Mesenchymal stem cell (in vitro differentiated cells and primary cell): ENCODE measurements around the gene ECM2. TPM values are rescaled to one million over a fixed set of nuclear protein-coding genes. Genes with fewer than 3 reads are reported as not detected.
A peak's percentile ranks its signal among the peaks of the same experiment; 100 is the strongest.
"Not testable (repeated sequence)": the region's sequence is repeated elsewhere in the genome, so short reads cannot be mapped to it uniquely, and the experiment has no call there.

Source experiments
- DNase-seq: peaks from one replicate; pipeline ENCODE4 v3.0.0-alpha.2; 2013
- H2AFZ ChIP-seq: one replicate; pipeline ENCODE4 v1.6.1; 2013; ENCODE audit warnings: low read depth, mild to moderate bottlenecking, control low read depth, inconsistent platforms, low read length, moderate library complexity
- H2AK5ac ChIP-seq: 2 replicates; pipeline ENCODE4 v1.6.1; 2013; ENCODE audit warnings: low read length, moderate library complexity, mild to moderate bottlenecking, inconsistent platforms; ENCODE audit not compliant: severe bottlenecking
- H2BK120ac ChIP-seq: one replicate; pipeline ENCODE4 v1.6.1; 2013; ENCODE audit warnings: low read depth, mild to moderate bottlenecking, inconsistent platforms, low read length, moderate library complexity
- H2BK12ac ChIP-seq, 2 experiments: one replicate each; pipeline ENCODE4 v1.6.1; 2013; ENCODE audit warnings: inconsistent platforms in 2 of 2, low read length in 2 of 2, mild to moderate bottlenecking in 2 of 2, moderate library complexity in 2 of 2, control low read depth in 1 of 2
- H2BK15ac ChIP-seq: one replicate; pipeline ENCODE4 v1.6.1; 2013; ENCODE audit warnings: mild to moderate bottlenecking, low read depth, inconsistent platforms; ENCODE audit not compliant: poor library complexity, severe bottlenecking
- H2BK5ac ChIP-seq: 2 replicates; pipeline ENCODE4 v1.6.1; 2013; ENCODE audit warnings: low read depth, mild to moderate bottlenecking, low read length, control low read depth, inconsistent platforms; ENCODE audit not compliant: poor library complexity, severe bottlenecking
- H3K14ac ChIP-seq, 2 experiments: one replicate each; pipeline ENCODE4 v1.6.1; 2013; ENCODE audit warnings: inconsistent platforms in 2 of 2, low read length in 2 of 2, control low read depth in 1 of 2, mild to moderate bottlenecking in 1 of 2, moderate library complexity in 1 of 2
- H3K18ac ChIP-seq, 2 experiments: one replicate each; pipeline ENCODE4 v1.6.1; 2013; ENCODE audit warnings: inconsistent platforms in 2 of 2, low read length in 2 of 2, control low read depth in 1 of 2, low read depth in 1 of 2, mild to moderate bottlenecking in 1 of 2
- H3K23ac ChIP-seq, 2 experiments: one replicate each; pipeline ENCODE4 v1.6.1; 2013; ENCODE audit warnings: inconsistent platforms in 2 of 2, low read length in 2 of 2, mild to moderate bottlenecking in 2 of 2, moderate library complexity in 2 of 2, control low read depth in 1 of 2
- H3K27ac ChIP-seq: 2 replicates; pipeline ENCODE4 v1.5.1; 2013; ENCODE audit warnings: mild to moderate bottlenecking, moderate library complexity, low read length, control low read depth, inconsistent platforms; ENCODE audit not compliant: poor library complexity, severe bottlenecking
- H3K27me3 ChIP-seq, 2 experiments: 2 replicates each; pipeline versions ENCODE4 v1.6.1 to v1.7.0; 2013; ENCODE audit warnings: low read length in 2 of 2, mild to moderate bottlenecking in 2 of 2, moderate library complexity in 2 of 2, control low read depth in 1 of 2, inconsistent platforms in 1 of 2; ENCODE audit not compliant: control insufficient read depth in 1 of 2, insufficient read depth in 1 of 2
- H3K36me3 ChIP-seq, 2 experiments: 2 replicates each; pipeline versions ENCODE4 v1.6.1 to v1.7.0; 2013; ENCODE audit warnings: low read length in 2 of 2, control low read depth in 1 of 2, inconsistent platforms in 1 of 2, low read depth in 1 of 2, mild to moderate bottlenecking in 1 of 2; ENCODE audit not compliant: insufficient read depth in 2 of 2, control insufficient read depth in 1 of 2
- H3K4ac ChIP-seq, 2 experiments: one replicate each; pipeline ENCODE4 v1.6.1; 2013; ENCODE audit warnings: inconsistent platforms in 2 of 2, low read length in 2 of 2, mild to moderate bottlenecking in 2 of 2, moderate library complexity in 2 of 2, control low read depth in 1 of 2, low read depth in 1 of 2
- H3K4me1 ChIP-seq: 2 replicates; pipeline ENCODE4 v1.6.1; 2013; ENCODE audit warnings: low read depth, low read length, control low read depth; ENCODE audit not compliant: control insufficient read depth, insufficient read depth
- H3K4me2 ChIP-seq: 2 replicates; pipeline ENCODE4 v1.6.1; 2013; ENCODE audit warnings: low read length, mild to moderate bottlenecking, inconsistent platforms; ENCODE audit not compliant: poor library complexity, severe bottlenecking
- H3K4me3 ChIP-seq, 2 experiments: 2 replicates each; pipeline versions ENCODE4 v1.5.1 to v1.7.0; 2013; ENCODE audit warnings: low read length in 2 of 2, mild to moderate bottlenecking in 2 of 2, control low read depth in 1 of 2, low read depth in 1 of 2; ENCODE audit not compliant: insufficient read depth in 1 of 2
- H3K79me1 ChIP-seq: replicated peaks from 2 replicates; pipeline ENCODE4 v1.6.1; 2013; ENCODE audit warnings: mild to moderate bottlenecking, control low read depth, low read length, inconsistent platforms; ENCODE audit not compliant: poor library complexity, severe bottlenecking
- H3K9ac ChIP-seq: 2 replicates; pipeline ENCODE4 v1.7.0; 2013; ENCODE audit warnings: mild to moderate bottlenecking, low read length, moderate library complexity
- H3K9me3 ChIP-seq: 2 replicates; pipeline ENCODE4 v1.7.0; 2013; ENCODE audit warnings: mild to moderate bottlenecking, low read length; ENCODE audit not compliant: control insufficient read depth
- H4K8ac ChIP-seq: one replicate; pipeline ENCODE4 v1.6.1; 2013; ENCODE audit warnings: inconsistent platforms, mild to moderate bottlenecking, low read length, moderate library complexity
- H4K91ac ChIP-seq: one replicate; pipeline ENCODE4 v1.6.1; 2013; ENCODE audit warnings: mild to moderate bottlenecking, low read length, inconsistent platforms
- WGBS: methylation state at CpG from one replicate; pipeline ENCODE4 v1.1.7; 2013; ENCODE audit warnings: mixed read lengths; 5-methylcytosine and 5-hydroxymethylcytosine counted together
- polyA plus RNA-seq, 2 experiments: library from polyadenylated mRNA; stranded (reverse); fragments of 200-250 nt; gene quantifications; one replicate each; pipeline ENCODE4 v1.2.3, GENCODE V29; 2013

The ECM2 gene
- polyA plus RNA-seq (2013, experiment 1 of 2) = 0.18 TPM
- 0.25 TPM for polyA plus RNA-seq (2013, experiment 2 of 2)

DNA sequence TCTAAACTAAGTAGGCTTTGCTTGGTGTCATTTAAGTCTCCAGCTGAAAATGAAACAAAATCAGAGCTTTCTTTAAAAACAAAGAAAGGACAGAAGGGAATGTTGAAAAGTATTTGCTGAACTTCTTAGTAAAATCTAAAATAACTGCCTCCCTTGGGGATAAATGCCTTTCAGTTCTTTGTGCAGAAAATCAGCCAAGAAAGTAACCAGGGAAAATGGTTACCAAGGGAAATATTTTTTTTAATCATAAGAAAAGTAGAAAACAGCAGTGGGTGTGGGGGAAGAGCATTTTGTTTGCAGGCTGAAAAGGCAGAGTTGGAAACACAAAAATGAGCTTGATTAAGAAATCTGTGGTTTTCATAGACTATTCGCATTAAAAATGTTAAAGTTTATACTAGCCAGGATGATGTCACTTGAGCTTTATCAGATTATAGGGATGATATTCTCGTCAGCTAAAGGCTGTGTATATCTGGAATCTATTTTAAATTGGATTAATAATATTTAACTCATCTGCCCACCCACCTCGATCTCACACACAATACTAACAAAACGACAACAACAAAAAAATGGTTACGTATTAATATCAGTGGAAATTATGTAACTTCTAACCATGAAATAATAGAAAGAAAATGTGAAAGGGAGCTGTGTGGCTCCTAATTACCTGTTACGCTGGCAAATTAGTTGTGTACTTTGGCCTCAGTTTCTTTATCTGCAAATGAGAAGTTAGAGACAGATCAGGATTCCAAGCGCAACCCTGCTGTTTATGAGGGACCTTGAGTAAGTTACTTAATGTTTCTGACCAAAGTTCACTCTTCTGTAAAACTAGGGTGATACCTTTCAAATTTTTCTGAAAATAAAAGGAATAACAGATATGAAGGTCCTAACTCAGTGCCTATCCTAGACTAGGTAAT is at the start of gene ECM2:
Gene ECM2 (minus strand): TSS at position 51 of the 911 bp plus-strand sequence. CDS start 13,124 bp downstream, outside the sequence.
- Histone ChIP-seq H3K27me3 (no peaks in the 10 kb centered on the region), H2AK5ac (no peak within 1 kb of the TSS), H3K79me1 (no peaks in the 10 kb centered on the region), H2BK15ac (no peak within 1 kb of the TSS), H4K8ac (peak within 1 kb of the TSS; percentile 27), H3K4me1 (peaks cover 1% of the 10 kb centered on the region), H3K14ac (no peak within 1 kb of the TSS), H2BK120ac (no peak within 1 kb of the TSS), H2BK12ac (no peak within 1 kb of the TSS), H2AFZ (no peak within 1 kb of the TSS), H3K4ac (no peak within 1 kb of the TSS), H3K23ac (no peak within 1 kb of the TSS), H3K4me3 (peak within 1 kb of the TSS in 1 of 2 experiments; percentile 75), H3K18ac (peak within 1 kb of the TSS in 1 of 2 experiments; percentile 18), H2BK5ac (no peak within 1 kb of the TSS), H3K9ac (peak within 1 kb of the TSS; percentile 99), H3K36me3 (no peaks in the 10 kb centered on the region), H3K27ac (no peak within 1 kb of the TSS), H3K4me2 (no peak within 1 kb of the TSS), H3K9me3 (no peaks in the 10 kb centered on the region), H4K91ac (no peak within 1 kb of the TSS)
- 95% methylated on average over 5 of the region's 7 CpGs for whole genome bisulfite sequencing
- no peak for DNase-seq

DNA sequence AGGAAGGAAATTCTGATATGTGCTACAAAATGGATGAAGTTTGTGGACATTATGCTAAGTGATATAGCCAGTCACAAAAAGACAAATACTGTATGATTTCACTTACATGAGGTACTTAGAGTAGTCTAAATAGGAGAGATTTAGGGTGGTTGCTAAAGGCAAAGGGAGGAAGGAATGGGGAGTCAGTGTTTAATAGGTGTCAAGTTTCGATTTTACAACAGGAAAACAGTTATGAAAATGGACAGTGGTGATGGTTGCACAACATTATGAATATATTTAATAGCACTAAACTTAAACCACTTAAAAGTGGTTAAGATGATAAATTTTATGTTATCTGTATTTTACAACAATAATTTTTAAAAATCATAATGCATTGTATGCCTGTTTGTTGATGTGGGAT is 40.4 kb upstream of the ECM2 start:
- H2BK15ac ChIP-seq = no peak overlapping the region
- H3K27ac ChIP-seq = no peak overlapping the region
- no peaks in the 10 kb centered on the region for H3K4me1 ChIP-seq
- H2BK12ac ChIP-seq = no peak overlapping the region
- no peak overlapping the region for H3K18ac ChIP-seq
- no peak for DNase-seq
- H2AK5ac ChIP-seq = no peak overlapping the region
- H3K14ac ChIP-seq = no peak overlapping the region
- H3K4me2 ChIP-seq = no peak overlapping the region
- no peak overlapping the region for H2AFZ ChIP-seq
- no peak overlapping the region for H4K8ac ChIP-seq
- no CpG with 5 or more reads among the region's 1 CpG for WGBS
- no peaks in the 10 kb centered on the region for H3K9me3 ChIP-seq
- H3K23ac ChIP-seq = no peak overlapping the region
- H2BK5ac ChIP-seq = no peak overlapping the region
- no peak overlapping the region for H2BK120ac ChIP-seq
- no peaks in the 10 kb centered on the region for H3K36me3 ChIP-seq
- H3K4me3 ChIP-seq = no peak overlapping the region
- no peak overlapping the region for H3K9ac ChIP-seq
- no peak overlapping the region for H3K4ac ChIP-seq
- H3K27me3 ChIP-seq = no peaks in the 10 kb centered on the region
- H4K91ac ChIP-seq = no peak overlapping the region
- no peaks in the 10 kb centered on the region for H3K79me1 ChIP-seq

DNA sequence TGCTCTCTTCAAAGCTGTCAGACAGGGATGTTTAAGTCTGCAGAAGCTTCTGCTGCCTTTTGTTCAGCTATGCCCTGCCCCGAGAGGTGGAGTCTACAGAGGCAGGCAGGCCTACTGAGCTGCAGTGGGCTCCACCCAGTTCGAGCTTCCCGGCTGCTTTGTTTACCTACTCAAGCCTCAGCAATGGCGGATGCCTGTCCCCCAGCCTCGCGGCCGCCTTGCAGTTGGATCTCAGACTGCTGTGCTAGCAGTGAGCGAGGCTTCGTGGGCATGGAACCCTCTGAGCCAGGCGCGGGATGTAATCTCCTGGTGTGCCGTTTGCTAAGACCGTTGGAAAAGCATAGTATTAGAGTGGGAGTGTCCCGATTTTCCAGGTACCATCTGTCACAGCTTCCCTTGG is 37.8 kb upstream of the ECM2 start:
- H2BK120ac ChIP-seq, H4K91ac ChIP-seq, H3K79me1 ChIP-seq, H3K9me3 ChIP-seq, H4K8ac ChIP-seq, H3K4ac ChIP-seq, H3K23ac ChIP-seq, H3K9ac ChIP-seq, H3K27ac ChIP-seq, H3K4me1 ChIP-seq, H2BK12ac ChIP-seq, H2BK5ac ChIP-seq, H3K14ac ChIP-seq, H3K36me3 ChIP-seq, H2AK5ac ChIP-seq, H2BK15ac ChIP-seq, DNase-seq, H2AFZ ChIP-seq, H3K4me2 ChIP-seq, H3K4me3 ChIP-seq, H3K18ac ChIP-seq, H3K27me3 ChIP-seq: not testable (repeated sequence)
- WGBS = 93% methylated on average over 14 of the region's 14 CpGs

DNA sequence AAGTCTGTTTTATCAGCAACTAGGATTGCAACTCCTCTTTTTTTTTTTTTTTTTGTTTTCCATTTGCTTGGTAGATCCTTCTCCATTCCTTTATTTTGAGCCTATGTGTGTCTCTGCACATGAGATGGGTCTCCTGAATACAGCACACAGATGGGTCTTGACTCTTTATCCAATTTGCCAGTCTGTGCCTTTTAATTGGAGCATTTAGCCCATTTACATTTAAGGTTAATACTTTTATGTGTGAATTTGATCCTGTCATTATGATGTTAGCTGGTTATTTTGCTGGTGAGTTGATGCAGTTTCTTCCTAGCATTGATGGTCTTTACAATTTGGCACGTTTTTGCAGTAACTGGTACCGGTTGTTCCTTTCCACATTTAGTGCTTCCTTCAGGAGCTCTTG is 36.1 kb upstream of the ECM2 start:
- not testable (repeated sequence) for H2BK15ac ChIP-seq, H3K18ac ChIP-seq, H3K4me3 ChIP-seq, H3K27me3 ChIP-seq, H3K9ac ChIP-seq, DNase-seq, H3K4me1 ChIP-seq, H3K9me3 ChIP-seq, H3K23ac ChIP-seq, H2AK5ac ChIP-seq, H3K4ac ChIP-seq, H3K27ac ChIP-seq, H3K36me3 ChIP-seq, H2AFZ ChIP-seq, H4K8ac ChIP-seq, H2BK5ac ChIP-seq, H2BK120ac ChIP-seq, H3K14ac ChIP-seq, H3K4me2 ChIP-seq, H3K79me1 ChIP-seq, H2BK12ac ChIP-seq, H4K91ac ChIP-seq
- WGBS = 88% methylated on average over 2 of the region's 2 CpGs
